ENCODE measurements around the gene SLC6A7. TPM values are rescaled to one million over a fixed set of nuclear protein-coding genes. Genes with fewer than 3 reads are reported as not detected.
A peak's percentile ranks its signal among the peaks of the same experiment; 100 is the strongest.

Gene SLC6A7
- total RNA-seq, 2 experiments from 2014 or later, result not detected

DNA sequence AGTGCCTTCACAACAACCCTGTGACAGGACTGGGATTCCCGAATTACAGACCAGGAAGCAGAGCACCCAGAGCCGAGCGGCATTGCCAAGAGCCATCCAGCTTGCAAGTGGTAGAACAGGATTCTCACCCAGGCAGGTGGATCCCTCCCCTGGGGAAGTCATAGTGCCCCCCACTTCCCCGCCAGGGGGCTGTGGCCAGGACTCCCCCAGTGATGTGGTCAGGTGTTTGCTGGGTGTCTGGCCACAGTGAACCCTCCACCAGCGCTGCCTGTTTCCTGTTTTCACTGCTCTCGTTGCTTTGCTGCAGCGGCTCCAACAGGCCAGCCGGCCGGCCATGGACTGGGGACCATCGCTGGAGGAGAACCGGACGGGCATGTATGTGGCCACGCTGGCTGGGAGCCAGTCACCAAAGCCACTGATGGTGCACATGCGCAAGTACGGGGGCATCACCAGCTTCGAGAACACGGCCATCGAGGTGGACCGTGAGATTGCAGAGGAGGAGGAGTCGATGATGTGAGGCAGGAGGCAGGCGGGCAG, 19.3 kb downstream of the SLC6A7 start:
- POLR2A ChIA-PET, result no interaction called here
- peaks cover 25% of the 10 kb centered on the region for H3K4me1 Mint-ChIP-seq
- peak overlapping the region; percentile 13 for H3K27ac Mint-ChIP-seq
- H3K9me3 Mint-ChIP-seq, result no peaks in the 10 kb centered on the region
- H3K4me3 Mint-ChIP-seq, result no peak overlapping the region
- H3K27me3 Mint-ChIP-seq, result peaks cover 15% of the 10 kb centered on the region
- peak; percentile 16 for DNase-seq
- CTCF ChIA-PET, result interaction anchor here (1.0 to 1.7 kb wide), 3 partner anchors 50 to 86 kb away, joined by 3 to 4 read pairs (median 3); no protein-coding TSS in a partner anchor
- H3K36me3 Mint-ChIP-seq (ENCODE audit: low read depth), result no peaks in the 10 kb centered on the region

- no peak for DNase-seq
- ChIA-PET CTCF (interaction anchor here (1.3 kb wide), 1 partner anchor 17 kb away, joined by 3 read pairs; no protein-coding TSS in a partner anchor), POLR2A (no interaction called here)
- H3K27me3 Mint-ChIP-seq, result peaks cover 15% of the 10 kb centered on the region
- H3K36me3 Mint-ChIP-seq (ENCODE audit: low read depth), result no peaks in the 10 kb centered on the region
- peaks cover 25% of the 10 kb centered on the region for H3K4me1 Mint-ChIP-seq
- H3K4me3 Mint-ChIP-seq, result no peak overlapping the region
- H3K9me3 Mint-ChIP-seq, result no peaks in the 10 kb centered on the region
- H3K27ac Mint-ChIP-seq, result no peak overlapping the region
Observed at GRCh38 chr5:150210644-150211043, 20.8 kb downstream of the SLC6A7 start.

GRCh38 chr5:150211156-150212030, 21.5 kb downstream of the SLC6A7 start:
- Mint-ChIP-seq H3K4me3 (no peak overlapping the region), H3K27me3 (peaks cover 15% of the 10 kb centered on the region), H3K4me1 (peaks cover 24% of the 10 kb centered on the region), H3K9me3 (no peaks in the 10 kb centered on the region), H3K27ac (no peak overlapping the region), H3K36me3 (ENCODE audit: low read depth) (no peaks in the 10 kb centered on the region)
- no peak for DNase-seq
- ChIA-PET POLR2A (no interaction called here), CTCF (interaction anchor here (1.3 kb wide), 1 partner anchor 16 kb away, joined by 3 read pairs; no protein-coding TSS in a partner anchor)

DNA sequence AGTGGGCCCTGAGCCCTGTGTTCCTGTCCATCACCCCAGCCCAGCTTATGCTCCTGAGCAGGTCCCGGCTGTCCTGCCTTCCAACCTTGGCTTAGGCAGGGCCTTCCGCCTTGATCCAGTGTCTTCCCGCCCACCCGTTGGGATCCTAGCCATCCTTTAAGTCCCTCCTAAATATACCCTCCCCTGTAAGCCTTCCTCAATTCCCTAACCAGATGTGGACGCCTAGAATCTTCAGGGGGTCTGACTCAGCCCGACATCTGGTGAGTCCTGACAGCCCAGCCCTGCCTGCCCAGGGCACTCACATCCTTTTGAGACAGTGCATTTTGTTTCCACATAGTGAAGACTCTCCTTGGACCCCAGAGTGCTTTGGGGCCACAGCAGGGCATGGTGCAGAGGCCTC, 23.7 kb downstream of the SLC6A7 start:
- H3K4me1 Mint-ChIP-seq, result peaks cover 21% of the 10 kb centered on the region
- H3K27ac Mint-ChIP-seq, result no peak overlapping the region
- ChIA-PET CTCF (no interaction called here), POLR2A (no interaction called here)
- peaks cover 11% of the 10 kb centered on the region for H3K27me3 Mint-ChIP-seq
- no peak for DNase-seq
- H3K36me3 Mint-ChIP-seq (ENCODE audit: low read depth), result no peaks in the 10 kb centered on the region
- H3K9me3 Mint-ChIP-seq, result no peaks in the 10 kb centered on the region
- H3K4me3 Mint-ChIP-seq, result no peak overlapping the region

- ChIA-PET POLR2A (no interaction called here), CTCF (interaction anchor here (1.5 to 1.8 kb wide), 2 partner anchors 19 to 85 kb away, joined by 3 read pairs; no protein-coding TSS in a partner anchor)
- no peak overlapping the region for H3K27ac Mint-ChIP-seq
- no peak overlapping the region for H3K4me3 Mint-ChIP-seq
- peaks cover 11% of the 10 kb centered on the region for H3K27me3 Mint-ChIP-seq
- peaks cover 13% of the 10 kb centered on the region for H3K4me1 Mint-ChIP-seq
- H3K9me3 Mint-ChIP-seq, result no peaks in the 10 kb centered on the region
- H3K36me3 Mint-ChIP-seq (ENCODE audit: low read depth), result no peaks in the 10 kb centered on the region
- no peak for DNase-seq
Observed at GRCh38 chr5:150214289-150214688, 24.4 kb downstream of the SLC6A7 start.

DNA sequence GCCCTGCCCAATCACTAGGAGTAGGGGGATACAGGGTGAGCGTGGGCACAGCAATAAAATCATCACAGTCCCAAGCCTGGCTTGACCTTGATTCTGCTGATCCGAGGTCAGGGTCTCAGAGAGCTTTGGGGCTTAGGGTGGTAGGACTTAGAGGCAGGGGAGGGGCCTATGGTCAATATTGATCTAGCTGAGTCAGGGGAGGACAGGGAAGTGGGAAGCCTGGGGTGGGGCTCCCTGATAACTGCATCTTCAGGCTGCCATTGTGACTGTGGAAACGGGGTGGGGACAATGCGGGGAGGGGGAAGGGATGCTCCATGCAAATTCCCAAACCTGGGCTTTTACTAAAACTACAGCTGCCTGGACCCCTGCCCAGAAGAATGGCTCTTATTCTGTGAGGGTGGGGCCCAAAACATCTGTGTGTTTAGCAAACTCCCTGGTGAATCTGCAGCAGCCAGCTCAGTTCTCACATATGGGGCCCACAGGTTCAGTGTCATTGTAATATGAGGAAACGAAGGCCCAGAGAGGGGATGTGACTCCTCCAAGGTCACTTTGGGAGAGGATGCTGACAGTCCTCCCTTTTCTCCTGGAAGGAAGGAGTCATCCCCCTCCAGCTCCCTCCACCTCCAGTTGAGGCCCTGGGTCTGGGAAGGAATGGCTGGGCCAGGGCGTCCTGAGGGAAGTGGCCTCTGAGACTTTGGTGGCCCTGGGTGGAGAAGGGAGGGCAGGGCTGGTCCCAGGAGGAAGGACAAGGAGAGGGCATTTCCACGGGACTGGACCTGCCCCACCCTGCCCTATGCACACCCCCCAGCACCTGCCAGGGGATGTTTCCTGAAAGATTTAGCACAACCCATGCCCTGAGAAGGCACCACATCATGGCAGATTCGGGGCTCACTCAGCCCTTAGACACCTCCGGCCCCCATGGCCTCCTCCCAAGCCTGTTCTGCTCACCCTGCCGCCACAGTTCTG, 26.4 kb downstream of the SLC6A7 start:
- Mint-ChIP-seq H3K27ac (no peak overlapping the region), H3K27me3 (peaks cover 7% of the 10 kb centered on the region), H3K9me3 (no peaks in the 10 kb centered on the region), H3K4me3 (no peak overlapping the region), H3K4me1 (peaks cover 2% of the 10 kb centered on the region), H3K36me3 (ENCODE audit: low read depth) (no peaks in the 10 kb centered on the region)
- ChIA-PET CTCF (interaction anchor here (0.9 to 1.8 kb wide), 3 partner anchors 9 to 119 kb away, joined by 3 to 4 read pairs (median 3); no protein-coding TSS in a partner anchor), POLR2A (no interaction called here)
- DNase-seq, result no peak

- Mint-ChIP-seq H3K4me1 (peaks cover 2% of the 10 kb centered on the region), H3K9me3 (no peaks in the 10 kb centered on the region), H3K4me3 (no peak overlapping the region), H3K27ac (no peak overlapping the region), H3K27me3 (peaks cover 7% of the 10 kb centered on the region), H3K36me3 (ENCODE audit: low read depth) (no peaks in the 10 kb centered on the region)
- CTCF ChIA-PET, result interaction anchor here (1.5 kb wide), 1 partner anchor 86 kb away, joined by 10 read pairs; no protein-coding TSS in a partner anchor
- no peak for DNase-seq
- POLR2A ChIA-PET, result no interaction called here
Observed at GRCh38 chr5:150217038-150217437, 27.2 kb downstream of the SLC6A7 start.

GRCh38 chr5:150217873-150218692, 28.2 kb downstream of the SLC6A7 start:
- H3K4me3 Mint-ChIP-seq, result no peak overlapping the region
- peaks cover 2% of the 10 kb centered on the region for H3K4me1 Mint-ChIP-seq
- ChIA-PET POLR2A (no interaction called here), CTCF (interaction anchor here (0.6 to 1.7 kb wide), 13 partner anchors 10 to 179 kb away, joined by 3 to 10 read pairs (median 3); no protein-coding TSS in a partner anchor)
- peaks cover 7% of the 10 kb centered on the region for H3K27me3 Mint-ChIP-seq
- H3K27ac Mint-ChIP-seq, result no peak overlapping the region
- H3K9me3 Mint-ChIP-seq, result no peaks in the 10 kb centered on the region
- DNase-seq, result peak; percentile 87
- no peaks in the 10 kb centered on the region for H3K36me3 Mint-ChIP-seq (ENCODE audit: low read depth)

DNA sequence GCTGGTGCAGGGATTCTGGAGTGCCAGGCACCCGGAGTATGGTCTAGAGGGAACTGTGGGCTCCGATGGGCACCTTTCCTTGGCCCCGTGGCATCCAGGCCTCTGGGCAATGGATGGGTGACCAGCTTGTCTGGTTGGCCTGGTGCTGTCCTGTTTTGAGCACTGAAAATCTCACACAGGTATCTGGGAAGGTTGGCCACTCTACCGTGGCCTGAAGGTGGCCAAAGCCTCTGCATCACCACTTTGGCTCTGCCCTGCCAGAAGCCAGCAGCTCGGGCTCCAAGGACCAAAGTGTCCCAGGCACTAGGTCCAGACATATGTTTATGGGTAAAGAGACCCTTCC, 28.8 kb downstream of the SLC6A7 start:
- ChIA-PET CTCF (interaction anchor here (0.6 to 1.7 kb wide), 15 partner anchors 10 to 385 kb away, joined by 3 to 10 read pairs (median 3); no protein-coding TSS in a partner anchor), POLR2A (no interaction called here)
- Mint-ChIP-seq H3K27ac (no peak overlapping the region), H3K9me3 (no peaks in the 10 kb centered on the region), H3K27me3 (peaks cover 7% of the 10 kb centered on the region), H3K36me3 (ENCODE audit: low read depth) (no peaks in the 10 kb centered on the region), H3K4me1 (peaks cover 2% of the 10 kb centered on the region), H3K4me3 (no peak overlapping the region)
- DNase-seq, result no peak

- Mint-ChIP-seq H3K4me1 (peaks cover 2% of the 10 kb centered on the region), H3K4me3 (no peak overlapping the region)
Observed at GRCh38 chr5:150219142-150219541, 29.3 kb downstream of the SLC6A7 start.

GRCh38 chr5:150219861-150220260, 30.0 kb downstream of the SLC6A7 start:
- no peaks in the 10 kb centered on the region for H3K9me3 Mint-ChIP-seq
- CTCF ChIA-PET, result interaction anchor here (0.6 to 1.7 kb wide), 5 partner anchors 35 to 386 kb away, joined by 3 to 5 read pairs (median 3); no protein-coding TSS in a partner anchor
- POLR2A ChIA-PET, result no interaction called here
- H3K27me3 Mint-ChIP-seq, result peaks cover 7% of the 10 kb centered on the region
- no peaks in the 10 kb centered on the region for H3K36me3 Mint-ChIP-seq (ENCODE audit: low read depth)
- no peak overlapping the region for H3K4me3 Mint-ChIP-seq
- no peak for DNase-seq
- H3K27ac Mint-ChIP-seq, result no peak overlapping the region
- peaks cover 2% of the 10 kb centered on the region for H3K4me1 Mint-ChIP-seq

More at GRCh38 chr5:150219142-150219541, 29.3 kb downstream of the SLC6A7 start:
- H3K27me3 Mint-ChIP-seq, result peaks cover 7% of the 10 kb centered on the region
- POLR2A ChIA-PET, result no interaction called here
- no peak for DNase-seq
- no peaks in the 10 kb centered on the region for H3K36me3 Mint-ChIP-seq (ENCODE audit: low read depth)
- H3K27ac Mint-ChIP-seq, result no peak overlapping the region
- no peaks in the 10 kb centered on the region for H3K9me3 Mint-ChIP-seq
- CTCF ChIA-PET, result interaction anchor here (0.6 to 1.7 kb wide), 7 partner anchors 13 to 385 kb away, joined by 3 to 5 read pairs (median 3); no protein-coding TSS in a partner anchor

GRCh38 chr5:150221471-150221870, 31.6 kb downstream of the SLC6A7 start:
- H3K27me3 Mint-ChIP-seq, result peaks cover 7% of the 10 kb centered on the region
- H3K9me3 Mint-ChIP-seq, result no peaks in the 10 kb centered on the region
- CTCF ChIA-PET, result no interaction called here
- POLR2A ChIA-PET, result no interaction called here
- DNase-seq, result no peak
- no peak overlapping the region for H3K4me3 Mint-ChIP-seq
- no peaks in the 10 kb centered on the region for H3K36me3 Mint-ChIP-seq (ENCODE audit: low read depth)
- no peak overlapping the region for H3K27ac Mint-ChIP-seq
- H3K4me1 Mint-ChIP-seq, result peaks cover 2% of the 10 kb centered on the region
